ENCODE measurements around the gene TMEM221.
"Not testable (repeated sequence)": the region's sequence is repeated elsewhere in the genome, so short reads cannot be mapped to it uniquely, and the experiment has no call there.

The TMEM221 gene

GRCh38 chr19:17483605-17484002 lies 35.1 kb upstream of the TMEM221 start:
- H3K4me3 ChIP-seq (replicated peaks; ENCODE audit: low read depth, low read length) = no peak overlapping the region
- TF ChIP-seq CTCF (IDR thresholded peaks at IDR 0.05; ENCODE audit: low read length, missing control alignments) = no peak
- DNase-seq (ENCODE audit: low read depth) = no peak

- no peak for DNase-seq (ENCODE audit: low read depth)
- H3K4me3 ChIP-seq (replicated peaks; ENCODE audit: low read depth, low read length) = no peak overlapping the region
- no peak for TF ChIP-seq CTCF (IDR thresholded peaks at IDR 0.05; ENCODE audit: low read length, missing control alignments)
Observed at GRCh38 chr19:17482877-17483604, 34.6 kb upstream of the TMEM221 start.

GRCh38 chr19:17481986-17482385 lies 33.5 kb upstream of the TMEM221 start:
- no peak for TF ChIP-seq CTCF (IDR thresholded peaks at IDR 0.05; ENCODE audit: low read length, missing control alignments)
- no peak overlapping the region for H3K4me3 ChIP-seq (replicated peaks; ENCODE audit: low read depth, low read length)
- no peak for DNase-seq (ENCODE audit: low read depth)

- H3K4me3 ChIP-seq (replicated peaks; ENCODE audit: low read depth, low read length) = no peak overlapping the region
- TF ChIP-seq CTCF (IDR thresholded peaks at IDR 0.05; ENCODE audit: low read length, missing control alignments) = no peak
- DNase-seq (ENCODE audit: low read depth) = peak; percentile 77
Observed at GRCh38 chr19:17479325-17479791, 30.9 kb upstream of the TMEM221 start.

GRCh38 chr19:17475541-17476115 lies 27.2 kb upstream of the TMEM221 start:
- no peak overlapping the region for H3K4me3 ChIP-seq (replicated peaks; ENCODE audit: low read depth, low read length)
- no peak for TF ChIP-seq CTCF (IDR thresholded peaks at IDR 0.05; ENCODE audit: low read length, missing control alignments)
- peak; percentile 57 for DNase-seq (ENCODE audit: low read depth)

GRCh38 chr19:17475011-17475540 lies 26.6 kb upstream of the TMEM221 start:
- not testable (repeated sequence) for H3K4me3 ChIP-seq (replicated peaks; ENCODE audit: low read depth, low read length); DNase-seq (ENCODE audit: low read depth)

- TF ChIP-seq CTCF (IDR thresholded peaks at IDR 0.05; ENCODE audit: low read length, missing control alignments) = no peak
- H3K4me3 ChIP-seq (replicated peaks; ENCODE audit: low read depth, low read length) = no peak overlapping the region
- peak; percentile 79 for DNase-seq (ENCODE audit: low read depth)
Observed at GRCh38 chr19:17473041-17473440, 24.6 kb upstream of the TMEM221 start.
